Activated CD8-positive, alpha-beta memory T cell treated with anti-CD3 and anti-CD28 coated beads, Interleukin-2, amount 50 U/mL, for 24 hours (primary cell): ENCODE results near the gene FILIP1L.

Experiments
- DNase-seq: peaks from one replicate; pipeline ENCODE4 v3.0.0-alpha.2; 2020; ENCODE audit errors: extremely low read depth

The FILIP1L gene

GRCh38 chr3:99892332-99892731, 222.0 kb downstream of the FILIP1L start:
- DNase-seq: no peak

- no peak for DNase-seq
Measured at GRCh38 chr3:99891610-99892285, 222.6 kb downstream of the FILIP1L start.

GRCh38 chr3:99885851-99886250, 228.4 kb downstream of the FILIP1L start:
- DNase-seq: no peak

GRCh38 chr3:99885085-99885484, 229.2 kb downstream of the FILIP1L start:
- no peak for DNase-seq

GRCh38 chr3:99884484-99884883, 229.8 kb downstream of the FILIP1L start:
- DNase-seq: no peak

- DNase-seq: no peak
Measured at GRCh38 chr3:99883693-99884092, 230.6 kb downstream of the FILIP1L start.

GRCh38 chr3:99883138-99883461, 231.2 kb downstream of the FILIP1L start:
- DNase-seq: no peak

- no peak for DNase-seq
Measured at GRCh38 chr3:99882436-99883137, 231.7 kb downstream of the FILIP1L start.

- DNase-seq: no peak
Measured at GRCh38 chr3:99881121-99881524, 233.2 kb downstream of the FILIP1L start.

GRCh38 chr3:99879275-99879674, 235.0 kb downstream of the FILIP1L start:
- no peak for DNase-seq

GRCh38 chr3:99878005-99878404, 236.3 kb downstream of the FILIP1L start:
- DNase-seq: no peak

- DNase-seq: no peak
Measured at GRCh38 chr3:99877031-99877579, 237.2 kb downstream of the FILIP1L start.

GRCh38 chr3:99875929-99876841, 238.1 kb downstream of the FILIP1L start:
- DNase-seq: no peak

- no peak for DNase-seq
Measured at GRCh38 chr3:99875581-99875928, 238.7 kb downstream of the FILIP1L start.

GRCh38 chr3:99874237-99875002, 239.9 kb downstream of the FILIP1L start:
- no peak for DNase-seq

GRCh38 chr3:99873269-99874102, 240.8 kb downstream of the FILIP1L start:
- no peak for DNase-seq

GRCh38 chr3:99872923-99873254, 241.4 kb downstream of the FILIP1L start:
- no peak for DNase-seq

- DNase-seq: no peak
Measured at GRCh38 chr3:99871231-99872045, 242.9 kb downstream of the FILIP1L start.

- DNase-seq: no peak
Measured at GRCh38 chr3:99870712-99871111, 243.6 kb downstream of the FILIP1L start.

- no peak for DNase-seq
Measured at GRCh38 chr3:99869621-99870020, 244.7 kb downstream of the FILIP1L start.
